K562 (cell line): ENCODE data around the gene TRPV6. TPM values are rescaled to one million over a fixed set of nuclear protein-coding genes. Genes with fewer than 3 reads are reported as not detected.
A peak's percentile ranks its signal among the peaks of the same experiment; 100 is the strongest.

ENCODE experiments used
- ATAC-seq: fragments of 200-7000 bp; cut with Tn5 transposase; 3 replicates; pipeline ENCODE4 v1.9.1; 2020; ENCODE audit warnings: moderate library complexity
- BruUV-seq: library from RNA; stranded (reverse); fragments of 400-500 nt; replicated peaks from 2 replicates; lab custom pipeline; 2021; lab: Mats Ljungman, UMichigan
- CTCF ChIA-PET: fragments of 300-600 bp; formaldehyde crosslinking; extraction: SDS; loops from one replicate; lab custom pipeline; 2021; ENCODE audit warnings: low intra/inter-chr PET ratio; lab: Yijun Ruan, JAX
- POLR2A ChIA-PET: fragments of 300-600, 350-650 bp; sonication (Branson Sonifier 250); formaldehyde crosslinking; extraction: SDS; loops from one replicate; lab custom pipeline; 2021; ENCODE audit warnings: antibody characterized with exemption, inconsistent platforms; lab: Yijun Ruan, JAX
- DNase-seq, 4 experiments: peaks; one replicate each; pipeline versions ENCODE4 v3.0.0 to v3.0.0-alpha.2; 2011 to 2018; ENCODE audit warnings: low spot score in 3 of 4, mixed read lengths in 3 of 4; ENCODE audit errors: extremely low read depth in 1 of 4
- FAIRE-seq: peaks from 2 replicates; lab custom pipeline; 2011; peaks lifted over from hg19 to GRCh38; lab: Jason Lieb, UNC
- H2AFZ ChIP-seq: 2 replicates; pipeline ENCODE4 v1.6.0; 2011; ENCODE audit warnings: low read depth, low read length, control low read depth, inconsistent platforms
- H3K27ac ChIP-seq: fragments of 200-600 bp; 3 replicates; pipeline ENCODE4 v1.8.0; 2011; ENCODE audit warnings: low read depth, mild to moderate bottlenecking, control low read depth, inconsistent platforms, low read length, moderate library complexity, mixed read lengths; ENCODE audit errors: extremely low read depth
- H3K27me3 ChIP-seq, 2 experiments: fragments of 300-600 bp in 1 of 2; 2 replicates in 1 of 2; 3 replicates in 1 of 2; pipeline versions ENCODE4 v1.6.0 to v1.8.0; 2011; ENCODE audit warnings: inconsistent platforms in 2 of 2, low read length in 2 of 2, mild to moderate bottlenecking in 1 of 2, mixed read lengths in 1 of 2, moderate library complexity in 1 of 2; ENCODE audit not compliant: control insufficient read depth in 2 of 2, insufficient read depth in 2 of 2
- H3K36me3 ChIP-seq: fragments of 300-600 bp; 3 replicates; pipeline ENCODE4 v1.8.0; 2011; ENCODE audit warnings: mild to moderate bottlenecking, low read length, inconsistent platforms; ENCODE audit not compliant: control insufficient read depth, insufficient read depth
- H3K4me1 ChIP-seq, 2 experiments: fragments of 200-600 bp in 1 of 2; replicated peaks in 1 of 2; 2 replicates in 1 of 2; 3 replicates in 1 of 2; pipeline versions ENCODE4 v1.5.1 to v1.8.0; 2011; ENCODE audit warnings: inconsistent platforms in 2 of 2, low read length in 2 of 2, mild to moderate bottlenecking in 1 of 2, mixed read lengths in 1 of 2, moderate library complexity in 1 of 2; ENCODE audit not compliant: control insufficient read depth in 2 of 2, insufficient read depth in 2 of 2
- H3K4me2 ChIP-seq: 2 replicates; pipeline ENCODE4 v1.6.1; 2011; ENCODE audit warnings: low read length, control low read depth, inconsistent platforms, mixed read lengths; ENCODE audit not compliant: insufficient read depth
- H3K4me3 ChIP-seq: fragments of 200-600 bp; sonication (generic), shearing (Covaris generic); 2 replicates; pipeline ENCODE4 v1.5.1; 2016; ENCODE audit warnings: control low read depth, inconsistent platforms
- H3K79me2 ChIP-seq: fragments of 200-600 bp; 3 replicates; pipeline ENCODE4 v1.8.0; 2011; ENCODE audit warnings: low read length, inconsistent platforms; ENCODE audit not compliant: control insufficient read depth, insufficient read depth
- H3K9ac ChIP-seq, 2 experiments: 2 replicates each; pipeline versions ENCODE4 v1.6.0 to v1.6.1; 2011; ENCODE audit warnings: low read depth in 2 of 2, low read length in 2 of 2, control low read depth in 1 of 2, inconsistent platforms in 1 of 2, mild to moderate bottlenecking in 1 of 2, mixed read lengths in 1 of 2; ENCODE audit not compliant: insufficient read depth in 1 of 2
- H3K9me1 ChIP-seq: one replicate; pipeline ENCODE4 v1.6.0; 2011; ENCODE audit warnings: inconsistent platforms, mild to moderate bottlenecking, low read length, moderate library complexity; ENCODE audit not compliant: control insufficient read depth, insufficient read depth
- H3K9me3 ChIP-seq: replicated peaks from 2 replicates; pipeline ENCODE4 v1.5.1; 2011; ENCODE audit warnings: low read depth, low read length, inconsistent platforms; ENCODE audit not compliant: control insufficient read depth, insufficient read depth
- H4K20me1 ChIP-seq: replicated peaks from 2 replicates; pipeline ENCODE4 v1.6.1; 2011; ENCODE audit warnings: low read length, inconsistent platforms, mixed read lengths; ENCODE audit not compliant: control insufficient read depth, insufficient read depth
- BHLHE40 ChIP-seq: IDR thresholded peaks from 2 replicates; pipeline ENCODE4 v1.6.1; 2011; ENCODE audit warnings: low read length, improper control_type of control experiment
- CBX8 ChIP-seq: fragments of 200-600 bp; sonication (generic); IDR thresholded peaks from 2 replicates; pipeline ENCODE4 v1.6.1; 2012; ENCODE audit warnings: borderline replicate concordance, mixed run types, low read depth, mild to moderate bottlenecking, moderate library complexity, mixed read lengths, low read length, control low read depth, inconsistent platforms; ENCODE audit not compliant: poor library complexity, severe bottlenecking; ENCODE audit errors: extremely low read depth
- FOSL1 ChIP-seq: fragments of 200-800 bp; sonication (Bioruptor generic); conservative IDR thresholded peaks from 2 replicates; pipeline ENCODE4 v1.6.1; 2016; ENCODE audit warnings: missing genetic modification characterization, missing compliant biosample characterization
- ILF3 ChIP-seq: fragments of 450-650 bp; IDR thresholded peaks from 2 replicates; pipeline ENCODE4 v1.6.1; 2018; ENCODE audit warnings: antibody characterized with exemption, mild to moderate bottlenecking, moderate library complexity, borderline replicate concordance
- MEF2A ChIP-seq: IDR thresholded peaks from 2 replicates; pipeline ENCODE4 v1.6.1; 2011; ENCODE audit warnings: low read depth, mild to moderate bottlenecking, low read length, moderate library complexity; ENCODE audit not compliant: control insufficient read depth
- MTF1 ChIP-seq: fragments of 250-450 bp; sonication (Bioruptor Pico); IDR thresholded peaks from 2 replicates; pipeline ENCODE4 v1.9.0; 2021; ENCODE audit warnings: moderate library complexity, mild to moderate bottlenecking, inconsistent platforms, borderline replicate concordance
- ZKSCAN3 ChIP-seq: fragments of 250-450 bp; sonication (Bioruptor Pico); IDR thresholded peaks from 2 replicates; pipeline ENCODE4 v1.4.0; 2020
- ZNF146 ChIP-seq: IDR thresholded peaks from one replicate; pipeline ENCODE4 v1.6.1; 2018; ENCODE audit warnings: missing compliant biosample characterization; ENCODE audit not compliant: unreplicated experiment
- ZNF316 ChIP-seq: fragments of 450-650 bp; IDR thresholded peaks from 2 replicates; pipeline ENCODE4 v1.6.1; 2016
- WGBS: fragments of 100-300 bp; shearing (Covaris generic); methylation state at CpG from one replicate; pipeline ENCODE4 v1.1.6; 2016; ENCODE audit warnings: low coverage, mixed read lengths; ENCODE audit not compliant: insufficient coverage; ENCODE audit errors: missing lambda C conversion rate; 5-methylcytosine and 5-hydroxymethylcytosine counted together
- in situ Hi-C: fragments of 300-500 bp; cut with MboI; formaldehyde crosslinking; loops from 4 replicates; pipeline ENCODE4 v1.15.0; 2018; ENCODE audit warnings: inconsistent platforms, mixed read lengths
- intact Hi-C: fragments of 100-400 bp; cut with micrococcal nuclease; formaldehyde crosslinking; loops from 2 replicates; pipeline ENCODE4 v1.14.2; 2022
- polyA plus RNA-seq, 8 experiments: library from polyadenylated mRNA; depleted of rRNA in 4 of 8; stranded (reverse) in 5 of 8; unstranded in 3 of 8; fragments of >200 nt; fragmentation: Nextera tagmentation in 2 of 8; fragmentation: Illumina TruSeq in 1 of 8; extraction: Ambion mirVana in 2 of 8; extraction: Trizol in 1 of 8; gene quantifications; 2 replicates each; pipeline versions ENCODE4 v1.2.1 to v1.2.3, GENCODE V29; 2011 to 2014; ENCODE audit warnings: inconsistent platforms in 1 of 8, missing spikeins in 1 of 8
- total RNA-seq, 7 experiments: library from RNA; depleted of rRNA in 6 of 7; stranded (reverse); fragments of >200 nt in 6 of 7; fragmentation: Illumina TruSeq in 2 of 7; extraction: Trizol in 2 of 7; gene quantifications; 2 replicates each; pipeline versions ENCODE4 v1.2.1 to v1.2.3, GENCODE V29; 2011 to 2021; ENCODE audit warnings: low replicate concordance in 1 of 7
- TF ChIP-seq, protein P1 (sequence below): fragments of 450-650 bp; IDR thresholded peaks from 2 replicates; pipeline ENCODE4 v1.6.1; 2014; ENCODE audit warnings: low read depth, mild to moderate bottlenecking, moderate library complexity, borderline replicate concordance
- TF ChIP-seq, protein P2 (sequence below): IDR thresholded peaks from 3 replicates; pipeline ENCODE4 v1.6.1; 2011; ENCODE audit warnings: borderline replicate concordance, mild to moderate bottlenecking, moderate library complexity; ENCODE audit not compliant: insufficient read length; ENCODE audit errors: extremely low read depth

TRPV6 gene
- total and polyA plus RNA-seq, 9 of the 15 experiments (the other 6 are each of a cell fraction or from before 2014, with no cell fraction given), result 0.04 to 0.36 (median 0.11) TPM

DNA sequence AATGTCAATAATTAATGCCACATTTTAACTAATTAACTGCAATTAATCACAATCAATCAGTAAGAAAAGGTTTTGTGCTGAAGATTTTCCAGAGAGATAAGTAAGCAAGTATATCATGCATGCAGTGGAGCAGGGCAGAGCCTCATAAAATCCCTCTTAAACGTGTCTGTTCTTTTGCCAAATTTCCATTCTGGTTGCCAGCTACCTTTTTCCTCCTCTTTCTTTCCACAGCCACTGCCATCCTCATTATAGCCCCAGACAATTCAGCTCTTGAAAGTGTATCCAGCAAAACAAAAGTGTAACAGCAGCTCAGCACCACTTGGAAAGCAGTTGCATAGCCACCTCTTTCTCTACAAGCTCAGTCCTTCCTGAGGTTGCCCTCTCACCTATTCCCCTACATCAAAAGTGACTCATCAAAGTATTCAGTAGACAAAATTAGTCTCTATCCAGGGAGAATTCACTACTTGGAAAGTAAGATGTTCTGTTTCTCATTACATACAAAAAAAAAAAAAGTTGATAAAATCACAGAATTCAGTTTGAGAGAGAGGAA is 57.5 kb downstream of the TRPV6 start:
- ChIA-PET POLR2A (interaction anchor here (0.9 kb wide), 2 partner anchors 10 to 15 kb away, joined by 3 read pairs; no protein-coding TSS in a partner anchor), CTCF (no interaction called here)
- intact Hi-C loops (no loop called here), in situ Hi-C loops (no loop called here)
- ATAC-seq (no peak), FAIRE-seq (no peak), DNase-seq (no peak)
- WGBS, result 0% methylated on average over 1 of the region's 1 CpG
- Histone ChIP-seq H3K4me1 (peaks cover 0 to 10% of the 10 kb centered on the region in 2 experiments; a peak in 2 of 5 replicates), H2AFZ (no peak overlapping the region), H3K36me3 (no peaks in the 10 kb centered on the region), H3K9me3 (no peaks in the 10 kb centered on the region), H3K79me2 (no peaks in the 10 kb centered on the region), H3K9me1 (no peaks in the 10 kb centered on the region), H4K20me1 (no peaks in the 10 kb centered on the region), H3K4me2 (no peak overlapping the region), H3K9ac (no peak overlapping the region), H3K27me3 (no peaks in the 10 kb centered on the region; a peak in 1 of 5 replicates), H3K27ac (no peak overlapping the region), H3K4me3 (no peak overlapping the region)
- TF ChIP-seq ZNF146, result no peak
- TF ChIP-seq FOSL1 (tag), result 0 out of 2 replicates have a peak, but pooled peaks have one; percentile 29
- BruUV-seq, result no TSS peak

DNA sequence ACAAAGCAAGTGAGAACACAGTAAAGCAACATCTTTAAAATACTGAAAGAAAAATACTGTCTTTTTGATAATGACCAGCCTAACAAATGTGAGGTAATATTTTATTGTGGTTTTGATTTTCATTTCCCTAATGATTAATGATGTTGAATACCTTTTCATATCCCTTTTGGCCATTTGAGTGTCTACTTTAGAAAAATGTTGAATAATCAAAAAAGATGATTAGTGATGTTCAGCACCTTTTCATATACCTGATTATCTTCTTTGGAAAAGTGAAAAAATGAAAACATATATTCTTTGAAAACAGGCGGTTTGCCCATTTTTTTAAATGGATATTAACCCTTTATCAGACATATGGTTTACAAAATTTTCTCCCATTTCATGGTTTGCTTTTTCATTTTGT is 62.8 kb downstream of the TRPV6 start:
- no peaks in the 10 kb centered on the region for H3K79me2 ChIP-seq
- no peak for FAIRE-seq
- BruUV-seq, result no TSS peak
- peaks cover 2 to 6% of the 10 kb centered on the region in 2 experiments; a peak in 4 of 5 replicates for H3K27me3 ChIP-seq
- no peak overlapping the region for H3K27ac ChIP-seq
- no peaks in the 10 kb centered on the region for H3K9me1 ChIP-seq
- 9% methylated on average over 1 of the region's 1 CpG for WGBS
- CTCF ChIA-PET, result no interaction called here
- DNase-seq, result no peak
- no peak overlapping the region for H3K4me3 ChIP-seq
- no peaks in the 10 kb centered on the region for H3K9me3 ChIP-seq
- no peak for ATAC-seq
- no peak overlapping the region for H3K9ac ChIP-seq
- in situ Hi-C loops (no loop called here), intact Hi-C loops (no loop called here)
- no peak overlapping the region for H2AFZ ChIP-seq
- no peak overlapping the region for H3K4me2 ChIP-seq
- no peaks in the 10 kb centered on the region for H4K20me1 ChIP-seq
- no peaks in the 10 kb centered on the region for H3K4me1 ChIP-seq
- no peaks in the 10 kb centered on the region for H3K36me3 ChIP-seq
- POLR2A ChIA-PET, result no interaction called here
- no peak for TF ChIP-seq CBX8
- no peak for TF ChIP-seq ZKSCAN3 (CRISPR knock-in tag)
- peak; percentile 78 for TF ChIP-seq ZNF316
- TF ChIP-seq, protein P1, sequence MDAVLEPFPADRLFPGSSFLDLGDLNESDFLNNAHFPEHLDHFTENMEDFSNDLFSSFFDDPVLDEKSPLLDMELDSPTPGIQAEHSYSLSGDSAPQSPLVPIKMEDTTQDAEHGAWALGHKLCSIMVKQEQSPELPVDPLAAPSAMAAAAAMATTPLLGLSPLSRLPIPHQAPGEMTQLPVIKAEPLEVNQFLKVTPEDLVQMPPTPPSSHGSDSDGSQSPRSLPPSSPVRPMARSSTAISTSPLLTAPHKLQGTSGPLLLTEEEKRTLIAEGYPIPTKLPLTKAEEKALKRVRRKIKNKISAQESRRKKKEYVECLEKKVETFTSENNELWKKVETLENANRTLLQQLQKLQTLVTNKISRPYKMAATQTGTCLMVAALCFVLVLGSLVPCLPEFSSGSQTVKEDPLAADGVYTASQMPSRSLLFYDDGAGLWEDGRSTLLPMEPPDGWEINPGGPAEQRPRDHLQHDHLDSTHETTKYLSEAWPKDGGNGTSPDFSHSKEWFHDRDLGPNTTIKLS, result no peak
- no peak for TF ChIP-seq MEF2A
- TF ChIP-seq, protein P2, sequence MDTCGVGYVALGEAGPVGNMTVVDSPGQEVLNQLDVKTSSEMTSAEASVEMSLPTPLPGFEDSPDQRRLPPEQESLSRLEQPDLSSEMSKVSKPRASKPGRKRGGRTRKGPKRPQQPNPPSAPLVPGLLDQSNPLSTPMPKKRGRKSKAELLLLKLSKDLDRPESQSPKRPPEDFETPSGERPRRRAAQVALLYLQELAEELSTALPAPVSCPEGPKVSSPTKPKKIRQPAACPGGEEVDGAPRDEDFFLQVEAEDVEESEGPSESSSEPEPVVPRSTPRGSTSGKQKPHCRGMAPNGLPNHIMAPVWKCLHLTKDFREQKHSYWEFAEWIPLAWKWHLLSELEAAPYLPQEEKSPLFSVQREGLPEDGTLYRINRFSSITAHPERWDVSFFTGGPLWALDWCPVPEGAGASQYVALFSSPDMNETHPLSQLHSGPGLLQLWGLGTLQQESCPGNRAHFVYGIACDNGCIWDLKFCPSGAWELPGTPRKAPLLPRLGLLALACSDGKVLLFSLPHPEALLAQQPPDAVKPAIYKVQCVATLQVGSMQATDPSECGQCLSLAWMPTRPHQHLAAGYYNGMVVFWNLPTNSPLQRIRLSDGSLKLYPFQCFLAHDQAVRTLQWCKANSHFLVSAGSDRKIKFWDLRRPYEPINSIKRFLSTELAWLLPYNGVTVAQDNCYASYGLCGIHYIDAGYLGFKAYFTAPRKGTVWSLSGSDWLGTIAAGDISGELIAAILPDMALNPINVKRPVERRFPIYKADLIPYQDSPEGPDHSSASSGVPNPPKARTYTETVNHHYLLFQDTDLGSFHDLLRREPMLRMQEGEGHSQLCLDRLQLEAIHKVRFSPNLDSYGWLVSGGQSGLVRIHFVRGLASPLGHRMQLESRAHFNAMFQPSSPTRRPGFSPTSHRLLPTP, result no peak
- no peak for TF ChIP-seq ILF3
- no peak for TF ChIP-seq BHLHE40
- no peak for TF ChIP-seq MTF1 (CRISPR knock-in tag)
